KMS-11 (cell line): ENCODE measurements around the gene PLXNA2.

Experiments
- H2AFZ ChIP-seq: fragments of 200-600 bp; sonication (generic); 2 replicates; pipeline ENCODE4 v1.6.1; 2016; ENCODE audit warnings: antibody characterized with exemption, mixed run types, low read depth
- H3K27ac ChIP-seq: fragments of 200-600 bp; sonication (generic); 2 replicates; pipeline ENCODE4 v1.6.1; 2016; ENCODE audit warnings: mild to moderate bottlenecking, mixed run types
- H3K27me3 ChIP-seq: fragments of 200-600 bp; sonication (generic); 2 replicates; pipeline ENCODE4 v1.6.1; 2017; ENCODE audit warnings: mild to moderate bottlenecking, low read depth, mixed run types, moderate library complexity; ENCODE audit not compliant: insufficient read depth
- H3K36me3 ChIP-seq: fragments of 200-600 bp; sonication (generic); 2 replicates; pipeline ENCODE4 v1.6.1; 2017; ENCODE audit warnings: mild to moderate bottlenecking, mixed run types; ENCODE audit not compliant: insufficient read depth
- H3K4me1 ChIP-seq: fragments of 200-600 bp; sonication (generic); 2 replicates; pipeline ENCODE4 v1.6.1; 2016; ENCODE audit warnings: mild to moderate bottlenecking, low read depth, mixed run types; ENCODE audit not compliant: poor library complexity, severe bottlenecking
- H3K4me2 ChIP-seq: fragments of 200-600 bp; sonication (generic); 2 replicates; pipeline ENCODE4 v1.7.0; 2016; ENCODE audit warnings: mild to moderate bottlenecking, mixed run types
- H3K4me3 ChIP-seq: fragments of 200-600 bp; sonication (generic); IDR thresholded peaks from 2 replicates; pipeline ENCODE4 v1.6.1; 2017; ENCODE audit warnings: low read depth, low read length, mixed read lengths; ENCODE audit not compliant: insufficient read depth
- H3K79me2 ChIP-seq: fragments of 200-600 bp; sonication (generic); 2 replicates; pipeline ENCODE4 v1.6.1; 2016; ENCODE audit warnings: low read depth, mixed run types; ENCODE audit not compliant: insufficient read depth
- H3K9ac ChIP-seq: fragments of 200-600 bp; sonication (generic); 2 replicates; pipeline ENCODE4 v1.6.1; 2016; ENCODE audit warnings: mild to moderate bottlenecking, mixed run types
- H4K20me1 ChIP-seq: fragments of 200-600 bp; sonication (generic); 2 replicates; pipeline ENCODE4 v1.6.1; 2016; ENCODE audit warnings: mild to moderate bottlenecking, mixed run types; ENCODE audit not compliant: insufficient read depth
- CTCF ChIP-seq: fragments of 200-600 bp; sonication (generic); conservative IDR thresholded peaks from 2 replicates; pipeline ENCODE4 v1.6.1; 2017; ENCODE audit warnings: low read depth, mild to moderate bottlenecking, antibody characterized with exemption, low read length, moderate library complexity, mixed read lengths

The PLXNA2 gene

GRCh38 chr1:208204779-208205178 lies 39.4 kb downstream of the PLXNA2 start:
- Histone ChIP-seq H3K4me1 (no peaks in the 10 kb centered on the region), H3K27ac (no peak overlapping the region), H4K20me1 (no peaks in the 10 kb centered on the region), H3K9ac (no peak overlapping the region), H2AFZ (no peak overlapping the region), H3K4me3 (no peak overlapping the region), H3K36me3 (no peaks in the 10 kb centered on the region), H3K27me3 (no peaks in the 10 kb centered on the region), H3K4me2 (no peak overlapping the region), H3K79me2 (no peaks in the 10 kb centered on the region)
- no peak for TF ChIP-seq CTCF

GRCh38 chr1:208203848-208204609 lies 40.2 kb downstream of the PLXNA2 start:
- Histone ChIP-seq H2AFZ (no peak overlapping the region), H3K4me2 (no peak overlapping the region), H3K36me3 (no peaks in the 10 kb centered on the region), H3K79me2 (no peaks in the 10 kb centered on the region), H3K27ac (no peak overlapping the region), H3K4me1 (no peaks in the 10 kb centered on the region), H3K4me3 (no peak overlapping the region), H3K27me3 (no peaks in the 10 kb centered on the region), H3K9ac (no peak overlapping the region), H4K20me1 (no peaks in the 10 kb centered on the region)
- no peak for TF ChIP-seq CTCF

- Histone ChIP-seq H3K4me2 (no peak overlapping the region), H2AFZ (no peak overlapping the region)
Measured at GRCh38 chr1:208203127-208203847, 40.9 kb downstream of the PLXNA2 start.

GRCh38 chr1:208202333-208202995 lies 41.7 kb downstream of the PLXNA2 start:
- H3K27me3 ChIP-seq: no peaks in the 10 kb centered on the region
- H3K79me2 ChIP-seq: no peaks in the 10 kb centered on the region
- no peak overlapping the region for H2AFZ ChIP-seq
- no peak overlapping the region for H3K4me3 ChIP-seq
- H3K27ac ChIP-seq: no peak overlapping the region
- H3K36me3 ChIP-seq: no peaks in the 10 kb centered on the region
- no peak for TF ChIP-seq CTCF
- H3K9ac ChIP-seq: no peak overlapping the region
- no peaks in the 10 kb centered on the region for H4K20me1 ChIP-seq
- H3K4me2 ChIP-seq: no peak overlapping the region
- H3K4me1 ChIP-seq: no peaks in the 10 kb centered on the region

More at GRCh38 chr1:208203127-208203847, 40.9 kb downstream of the PLXNA2 start:
- H3K9ac ChIP-seq: no peak overlapping the region
- H3K4me3 ChIP-seq: no peak overlapping the region
- no peaks in the 10 kb centered on the region for H3K79me2 ChIP-seq
- H3K27me3 ChIP-seq: no peaks in the 10 kb centered on the region
- no peaks in the 10 kb centered on the region for H3K4me1 ChIP-seq
- H4K20me1 ChIP-seq: no peaks in the 10 kb centered on the region
- H3K27ac ChIP-seq: no peak overlapping the region
- no peak for TF ChIP-seq CTCF
- H3K36me3 ChIP-seq: no peaks in the 10 kb centered on the region
